Measurements from ENCODE around the gene FLNA. TPM values are rescaled to one million over a fixed set of nuclear protein-coding genes. Genes with fewer than 3 reads are reported as not detected.

The FLNA gene
- total and polyA plus RNA-seq, 2 donors (not counting 3 experiments of a cell fraction or from before 2014, with no cell fraction given) = 658 to 1,474 TPM

- DNase-seq (ENCODE audit: low read depth, low spot score) = no peak
- BruUV-seq (replicated peaks) = no TSS peak
- peaks cover 6% of the 10 kb centered on the region for H3K4me1 ChIP-seq (ENCODE audit: control insufficient read depth, extremely low read depth, insufficient read depth, low read length)
- CTCF ChIA-PET = no interaction called here
- H3K4me3 ChIP-seq (replicated peaks in 1 of 3; ENCODE audit: insufficient read depth in 1 of 3, low read depth in 1 of 3, low read length in 3 of 3) = no peak overlapping the region
- TF ChIP-seq POLR2A (IDR thresholded peaks at IDR 0.05; ENCODE audit: low read depth, low read length) (no peak), POLR2AphosphoS5 (IDR thresholded peaks at IDR 0.05; ENCODE audit: insufficient read depth, low read depth, low read length) (no peak), JUN (IDR thresholded peaks at IDR 0.05; ENCODE audit: borderline replicate concordance, insufficient read depth, insufficient read length, low read depth) (no peak), MYC (IDR thresholded peaks at IDR 0.05; ENCODE audit: low read depth, low read length) (no peak), CTCF (IDR thresholded peaks at IDR 0.05; ENCODE audit: extremely low read depth in 1 of 2, insufficient read depth in 1 of 2, low read depth in 1 of 2, low read length in 2 of 2) (no peak), FOS (IDR thresholded peaks at IDR 0.05; ENCODE audit: borderline replicate concordance, insufficient read depth, low read length) (no peak), EZH2 (IDR thresholded peaks at IDR 0.05; ENCODE audit: borderline replicate concordance, low read depth, low read length, severe bottlenecking) (no peak), GATA2 (IDR thresholded peaks at IDR 0.05; ENCODE audit: insufficient read depth, insufficient read length, low read depth, low read length) (no peak)
- TF ChIP-seq, protein P1, sequence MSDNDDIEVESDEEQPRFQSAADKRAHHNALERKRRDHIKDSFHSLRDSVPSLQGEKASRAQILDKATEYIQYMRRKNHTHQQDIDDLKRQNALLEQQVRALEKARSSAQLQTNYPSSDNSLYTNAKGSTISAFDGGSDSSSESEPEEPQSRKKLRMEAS (IDR thresholded peaks at IDR 0.05; ENCODE audit: insufficient read depth, insufficient read length) = no peak
- POLR2A ChIA-PET = no interaction called here
- no peak for FAIRE-seq
- H3K27ac ChIP-seq (ENCODE audit: insufficient read depth, low read depth, low read length) = no peak overlapping the region
- no peaks in the 10 kb centered on the region for H4K20me1 ChIP-seq (replicated peaks; ENCODE audit: control insufficient read depth, extremely low read depth, insufficient read depth, low read length)
- no peaks in the 10 kb centered on the region for H3K27me3 ChIP-seq (ENCODE audit: control insufficient read depth in 2 of 2, insufficient read depth in 2 of 2, low read length in 2 of 2)
- dilution Hi-C loops (cut with MboI; ENCODE audit: extremely low pct_ligation_motif_present, low sequenced_read_pairs) = no loop called here
- no peaks in the 10 kb centered on the region for H3K36me3 ChIP-seq (ENCODE audit: control insufficient read depth in 2 of 2, extremely low read depth in 1 of 2, insufficient read depth in 2 of 2, low read length in 2 of 2)
- no peak overlapping the region for H3K9ac ChIP-seq (replicated peaks; ENCODE audit: extremely low read depth, insufficient read depth, low read length)
- no peaks in the 10 kb centered on the region for H3K9me3 ChIP-seq (replicated peaks; ENCODE audit: control insufficient read depth, insufficient read depth, low read length)
- H3K9me1 ChIP-seq (replicated peaks; ENCODE audit: control insufficient read depth, extremely low read depth, insufficient read depth, low read length) = no peaks in the 10 kb centered on the region
- H3K79me2 ChIP-seq (ENCODE audit: control insufficient read depth, insufficient read depth, low read length) = no peaks in the 10 kb centered on the region
- H3K4me2 ChIP-seq (ENCODE audit: insufficient read depth, low read length) = no peak overlapping the region
- intact Hi-C loops (cut with micrococcal nuclease) = no loop called here
- H2AFZ ChIP-seq (ENCODE audit: low read depth, low read length) = no peak overlapping the region
Observed at GRCh38 chrX:154419688-154420401, 45.4 kb upstream of the FLNA start.
